Retinal pigment epithelial cell (primary cell): ENCODE measurements around the gene RRAGC.
"Not testable (repeated sequence)": the region's sequence is repeated elsewhere in the genome, so short reads cannot be mapped to it uniquely, and the experiment has no call there.

Experiments used
- DNase-seq: peaks from one replicate; pipeline ENCODE4 v3.0.0-alpha.2; 2010; ENCODE audit warnings: low read depth
- H3K4me3 ChIP-seq: 2 replicates; pipeline ENCODE4 v1.5.1; 2011; ENCODE audit warnings: mild to moderate bottlenecking, low read length, control low read depth, moderate library complexity
- CTCF ChIP-seq: conservative IDR thresholded peaks from 2 replicates; pipeline ENCODE4 v1.5.1; 2011; ENCODE audit warnings: low read depth, low read length, control low read depth, inconsistent platforms

The RRAGC gene

GRCh38 chr1:38858833-38859560 lies 575 bp downstream of the RRAGC start:
- peak overlapping the region; percentile 92 for H3K4me3 ChIP-seq
- TF ChIP-seq CTCF, result no peak
- no peak for DNase-seq

- no peak overlapping the region for H3K4me3 ChIP-seq
- no peak for DNase-seq
- no peak for TF ChIP-seq CTCF
These were observed 6.8 kb downstream of the RRAGC start for GRCh38 chr1:38852780-38853179.

GRCh38 chr1:38848071-38848470 lies 11.5 kb downstream of the RRAGC start:
- no peak overlapping the region for H3K4me3 ChIP-seq
- no peak for TF ChIP-seq CTCF
- no peak for DNase-seq

- no peak for DNase-seq
- no peak for TF ChIP-seq CTCF
- no peak overlapping the region for H3K4me3 ChIP-seq
These were observed 13.4 kb downstream of the RRAGC start for GRCh38 chr1:38846210-38846609.

GRCh38 chr1:38845088-38845487 lies 14.5 kb downstream of the RRAGC start:
- DNase-seq, H3K4me3 ChIP-seq: not testable (repeated sequence)

- no peak for TF ChIP-seq CTCF
- DNase-seq, result no peak
- H3K4me3 ChIP-seq, result no peak overlapping the region
These were observed 19.3 kb downstream of the RRAGC start for GRCh38 chr1:38840281-38840680.

GRCh38 chr1:38839363-38839762 lies 20.2 kb downstream of the RRAGC start:
- DNase-seq, result no peak
- no peak overlapping the region for H3K4me3 ChIP-seq
- TF ChIP-seq CTCF, result no peak

- H3K4me3 ChIP-seq, DNase-seq: not testable (repeated sequence)
These were observed 23.3 kb downstream of the RRAGC start for GRCh38 chr1:38836316-38836715.
